OCI-LY1 (cell line): ENCODE data around the gene NUF2.

Experiments used
- H2AFZ ChIP-seq: fragments of 200-600 bp; sonication (generic), shearing (Covaris generic); 2 replicates; pipeline ENCODE4 v1.6.0; 2014; ENCODE audit warnings: antibody characterized with exemption, mild to moderate bottlenecking, low read length
- H3F3A ChIP-seq: fragments of 200-600 bp; sonication (generic), shearing (Covaris generic); 2 replicates; pipeline ENCODE4 v1.6.0; 2014; ENCODE audit warnings: mild to moderate bottlenecking, antibody characterized with exemption, low read length, moderate library complexity; ENCODE audit not compliant: insufficient read depth
- H3K27ac ChIP-seq: fragments of 200-600 bp; sonication (generic); 2 replicates; pipeline ENCODE4 v1.5.1; 2014; ENCODE audit warnings: low read length, mixed run types, mild to moderate bottlenecking, low read depth; ENCODE audit not compliant: poor library complexity, severe bottlenecking
- H3K27me3 ChIP-seq: fragments of 200-600 bp; sonication (generic); 2 replicates; pipeline ENCODE4 v1.6.0; 2014; ENCODE audit warnings: antibody characterized with exemption, mild to moderate bottlenecking, low read length, moderate library complexity; ENCODE audit not compliant: insufficient read depth
- H3K36me3 ChIP-seq: fragments of 200-600 bp; sonication (generic); 2 replicates; pipeline ENCODE4 v1.6.1; 2014; ENCODE audit warnings: mild to moderate bottlenecking, antibody characterized with exemption, low read length, moderate library complexity, mixed read lengths; ENCODE audit not compliant: insufficient read depth
- H3K4me1 ChIP-seq: fragments of 200-600 bp; sonication (generic); 2 replicates; pipeline ENCODE4 v1.5.1; 2014; ENCODE audit warnings: mild to moderate bottlenecking, low read length, moderate library complexity; ENCODE audit not compliant: insufficient read depth, severe bottlenecking
- H3K4me2 ChIP-seq: fragments of 200-600 bp; sonication (generic), shearing (Covaris generic); 2 replicates; pipeline ENCODE4 v1.6.1; 2014; ENCODE audit warnings: low read length
- H3K4me3 ChIP-seq: fragments of 200-600 bp; sonication (generic); 2 replicates; pipeline ENCODE4 v1.5.1; 2014; ENCODE audit warnings: low read length, low read depth, mild to moderate bottlenecking, mixed read lengths; ENCODE audit not compliant: poor library complexity, severe bottlenecking
- H3K79me2 ChIP-seq: fragments of 200-600 bp; shearing (Covaris generic); 2 replicates; pipeline ENCODE4 v1.6.1; 2016; ENCODE audit warnings: mixed run types, low read length, mixed read lengths; ENCODE audit not compliant: insufficient read depth
- H3K9ac ChIP-seq: fragments of 200-600 bp; sonication (generic), shearing (Covaris generic); 2 replicates; pipeline ENCODE4 v1.6.1; 2014; ENCODE audit warnings: mild to moderate bottlenecking, low read length, mixed read lengths
- H3K9me2 ChIP-seq: fragments of 200-600 bp; sonication (generic), shearing (Covaris generic); 2 replicates; pipeline ENCODE4 v1.6.1; 2014; ENCODE audit warnings: low read depth, mild to moderate bottlenecking, low read length, mixed read lengths
- H3K9me3 ChIP-seq: fragments of 200-600 bp; shearing (Covaris generic); 2 replicates; pipeline ENCODE4 v1.6.1; 2014; ENCODE audit warnings: low read length, mixed read lengths
- H4K20me1 ChIP-seq: fragments of 200-600 bp; sonication (generic), shearing (Covaris generic); 2 replicates; pipeline ENCODE4 v1.6.0; 2016; ENCODE audit warnings: mild to moderate bottlenecking, low read length; ENCODE audit not compliant: insufficient read depth
- EZH2 ChIP-seq: fragments of 200-600 bp; sonication (generic), shearing (Covaris generic); IDR thresholded peaks from 2 replicates; pipeline ENCODE4 v1.8.0; 2017; ENCODE audit warnings: borderline replicate concordance, mixed run types, mild to moderate bottlenecking, antibody characterized with exemption, low read length, moderate library complexity, mixed read lengths
- TF ChIP-seq, protein P1 (sequence below): fragments of 200-600 bp; sonication (generic), shearing (Covaris generic); IDR thresholded peaks from 2 replicates; pipeline ENCODE4 v1.5.1; 2017; ENCODE audit warnings: mild to moderate bottlenecking, antibody characterized with exemption, low read length, moderate library complexity, mixed read lengths

The NUF2 gene

DNA sequence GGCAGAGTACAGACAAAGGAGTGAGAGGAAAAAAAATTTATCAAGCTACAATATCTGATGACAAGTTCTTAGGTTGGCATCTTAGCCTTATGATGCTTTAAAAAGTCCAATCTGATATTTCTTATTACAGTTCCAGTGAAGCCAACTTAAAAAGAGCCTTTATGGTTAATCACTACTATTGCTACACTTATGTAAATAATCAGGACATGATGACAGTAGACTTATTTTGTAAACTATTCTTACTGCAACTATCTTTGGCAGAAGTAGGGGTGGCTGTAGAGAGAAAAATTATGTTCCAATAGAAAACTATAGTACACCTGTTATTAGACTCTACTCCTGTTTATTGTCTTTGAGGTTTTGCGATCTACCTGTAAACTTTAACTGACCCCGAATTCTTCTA, 25.8 kb upstream of the NUF2 start:
- TF ChIP-seq, protein P1, sequence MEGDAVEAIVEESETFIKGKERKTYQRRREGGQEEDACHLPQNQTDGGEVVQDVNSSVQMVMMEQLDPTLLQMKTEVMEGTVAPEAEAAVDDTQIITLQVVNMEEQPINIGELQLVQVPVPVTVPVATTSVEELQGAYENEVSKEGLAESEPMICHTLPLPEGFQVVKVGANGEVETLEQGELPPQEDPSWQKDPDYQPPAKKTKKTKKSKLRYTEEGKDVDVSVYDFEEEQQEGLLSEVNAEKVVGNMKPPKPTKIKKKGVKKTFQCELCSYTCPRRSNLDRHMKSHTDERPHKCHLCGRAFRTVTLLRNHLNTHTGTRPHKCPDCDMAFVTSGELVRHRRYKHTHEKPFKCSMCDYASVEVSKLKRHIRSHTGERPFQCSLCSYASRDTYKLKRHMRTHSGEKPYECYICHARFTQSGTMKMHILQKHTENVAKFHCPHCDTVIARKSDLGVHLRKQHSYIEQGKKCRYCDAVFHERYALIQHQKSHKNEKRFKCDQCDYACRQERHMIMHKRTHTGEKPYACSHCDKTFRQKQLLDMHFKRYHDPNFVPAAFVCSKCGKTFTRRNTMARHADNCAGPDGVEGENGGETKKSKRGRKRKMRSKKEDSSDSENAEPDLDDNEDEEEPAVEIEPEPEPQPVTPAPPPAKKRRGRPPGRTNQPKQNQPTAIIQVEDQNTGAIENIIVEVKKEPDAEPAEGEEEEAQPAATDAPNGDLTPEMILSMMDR, result no peak
- TF ChIP-seq EZH2, result no peak
- Histone ChIP-seq H3K9me3 (no peaks in the 10 kb centered on the region), H3K4me1 (no peaks in the 10 kb centered on the region), H2AFZ (no peak overlapping the region), H3F3A (no peaks in the 10 kb centered on the region), H3K36me3 (peaks cover 14% of the 10 kb centered on the region), H3K9ac (no peak overlapping the region), H3K4me2 (no peak overlapping the region), H3K79me2 (no peaks in the 10 kb centered on the region), H3K9me2 (no peaks in the 10 kb centered on the region), H3K27ac (no peak overlapping the region), H3K4me3 (no peak overlapping the region), H3K27me3 (no peaks in the 10 kb centered on the region), H4K20me1 (no peaks in the 10 kb centered on the region)

DNA sequence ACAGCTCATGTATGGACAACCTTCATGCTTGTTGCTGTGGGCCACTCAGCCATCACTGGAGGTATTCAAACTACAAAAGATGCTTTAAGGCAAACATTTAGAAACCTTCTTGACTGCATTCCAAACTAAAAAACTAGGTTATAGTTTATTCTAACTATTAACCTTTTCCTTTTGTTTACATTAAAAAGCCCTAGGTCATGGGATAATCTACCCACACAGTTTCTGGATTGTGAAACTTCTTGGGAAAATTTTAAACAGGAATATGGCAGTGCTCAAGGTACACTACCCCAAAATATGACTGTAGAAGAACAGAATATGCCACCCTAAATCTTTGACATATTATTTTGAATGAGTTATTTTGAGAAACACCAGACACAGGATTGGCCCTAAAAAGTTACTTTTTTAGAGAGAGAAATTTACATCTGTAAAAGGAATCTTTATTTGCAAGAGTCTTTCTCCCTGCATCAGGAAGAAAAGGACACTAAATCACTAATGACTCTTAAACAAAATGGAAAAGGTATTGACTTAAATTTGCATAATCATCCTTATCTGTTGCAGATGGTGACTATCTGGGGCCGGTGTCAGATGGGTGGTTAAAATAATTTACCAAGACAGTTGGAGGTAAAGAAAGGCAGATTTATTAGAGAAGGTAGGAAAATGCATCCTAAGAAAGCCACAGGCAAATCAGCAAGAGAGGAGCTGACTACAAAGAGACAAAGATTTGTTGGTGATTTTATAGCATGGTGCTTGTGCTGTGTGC, 25.1 kb upstream of the NUF2 start:
- no peaks in the 10 kb centered on the region for H3F3A ChIP-seq
- H3K9me3 ChIP-seq, result no peaks in the 10 kb centered on the region
- H3K27me3 ChIP-seq, result no peaks in the 10 kb centered on the region
- H2AFZ ChIP-seq, result no peak overlapping the region
- H3K4me1 ChIP-seq, result no peaks in the 10 kb centered on the region
- no peaks in the 10 kb centered on the region for H4K20me1 ChIP-seq
- TF ChIP-seq EZH2, result no peak
- TF ChIP-seq, protein P1, result no peak
- H3K79me2 ChIP-seq, result no peaks in the 10 kb centered on the region
- H3K4me2 ChIP-seq, result no peak overlapping the region
- H3K27ac ChIP-seq, result no peak overlapping the region
- peaks cover 18% of the 10 kb centered on the region for H3K36me3 ChIP-seq
- H3K4me3 ChIP-seq, result no peak overlapping the region
- no peak overlapping the region for H3K9ac ChIP-seq
- no peaks in the 10 kb centered on the region for H3K9me2 ChIP-seq

DNA sequence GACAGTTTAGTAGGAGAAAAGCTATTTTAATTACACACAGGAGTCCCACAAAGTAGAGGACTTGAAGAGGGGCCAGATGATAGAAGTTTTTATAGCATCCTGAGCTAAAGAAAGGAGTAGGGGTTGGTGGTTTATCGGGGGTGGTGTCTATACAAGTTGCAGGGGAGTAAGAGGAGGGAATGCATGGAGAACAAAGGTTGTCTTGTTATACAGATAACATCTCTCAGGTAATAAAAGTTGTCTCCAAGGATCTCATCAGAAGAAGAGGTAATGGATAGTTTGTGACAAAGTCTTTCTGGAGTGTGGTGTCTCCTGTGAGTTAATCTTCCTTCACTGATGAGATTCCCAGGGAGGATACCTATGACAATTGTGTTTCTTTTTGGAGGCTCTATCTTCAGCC, 23.4 kb upstream of the NUF2 start:
- Histone ChIP-seq H3K27ac (no peak overlapping the region), H4K20me1 (no peaks in the 10 kb centered on the region), H2AFZ (no peak overlapping the region), H3K9me2 (no peaks in the 10 kb centered on the region), H3K9me3 (no peaks in the 10 kb centered on the region), H3K4me3 (no peak overlapping the region), H3K4me2 (no peak overlapping the region), H3K36me3 (peaks cover 21% of the 10 kb centered on the region), H3K27me3 (no peaks in the 10 kb centered on the region), H3F3A (no peaks in the 10 kb centered on the region), H3K4me1 (no peaks in the 10 kb centered on the region), H3K79me2 (no peaks in the 10 kb centered on the region), H3K9ac (no peak overlapping the region)
- TF ChIP-seq, protein P1, result no peak
